NK-92 (cell line): Measurements from ENCODE around the gene RTP2.

Experiments used
- DNase-seq: peaks from one replicate; lab custom pipeline; 2025; ENCODE audit not compliant: unreplicated experiment; lab: John Stamatoyannopoulos, UW

Gene RTP2

GRCh38 chr3:187739094-187739560 lies 36.8 kb upstream of the RTP2 start:
- no peak for DNase-seq

DNA sequence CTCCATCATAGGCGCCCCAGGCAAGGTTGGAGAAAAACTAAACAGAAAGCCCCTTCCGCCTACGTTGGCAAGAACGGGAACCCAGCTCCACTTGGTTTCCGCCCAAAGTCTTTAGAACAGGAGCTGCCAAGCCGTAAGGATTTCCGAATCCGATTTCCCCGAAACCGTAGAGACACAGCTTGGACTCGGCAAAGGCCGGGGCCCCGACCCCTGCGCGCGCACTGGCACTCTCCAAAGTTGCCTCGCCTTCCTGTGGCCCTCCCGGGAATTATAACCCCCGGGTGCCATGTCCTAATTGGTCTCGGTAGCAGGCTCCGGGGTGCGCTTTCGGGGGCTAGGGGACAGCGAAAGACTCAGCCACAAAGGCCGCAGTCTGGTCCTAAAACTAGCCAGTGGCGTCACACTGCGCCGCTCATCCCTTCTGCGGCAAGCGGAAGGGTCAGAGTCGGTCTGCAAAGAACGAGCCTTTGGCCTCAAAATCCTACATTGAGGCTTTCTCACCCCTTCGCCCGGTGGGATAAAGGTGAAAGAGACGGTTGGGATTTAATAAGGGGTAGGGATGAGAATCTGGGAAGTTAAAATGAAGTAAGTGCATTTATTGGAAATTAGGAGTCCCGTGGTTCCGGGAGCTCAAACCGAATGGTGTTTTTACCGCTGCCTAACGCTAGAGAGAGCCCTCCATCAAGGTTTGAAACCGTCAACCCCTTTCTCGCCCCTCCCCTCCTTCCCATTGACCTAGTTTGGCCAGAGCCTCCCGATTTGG lies 36.2 kb upstream of the RTP2 start:
- DNase-seq, result no peak

GRCh38 chr3:187738071-187738330 lies 35.6 kb upstream of the RTP2 start:
- DNase-seq, result no peak

GRCh38 chr3:187737368-187738070 lies 35.2 kb upstream of the RTP2 start:
- DNase-seq, result no peak

GRCh38 chr3:187737006-187737367 lies 34.6 kb upstream of the RTP2 start:
- DNase-seq, result no peak

DNA sequence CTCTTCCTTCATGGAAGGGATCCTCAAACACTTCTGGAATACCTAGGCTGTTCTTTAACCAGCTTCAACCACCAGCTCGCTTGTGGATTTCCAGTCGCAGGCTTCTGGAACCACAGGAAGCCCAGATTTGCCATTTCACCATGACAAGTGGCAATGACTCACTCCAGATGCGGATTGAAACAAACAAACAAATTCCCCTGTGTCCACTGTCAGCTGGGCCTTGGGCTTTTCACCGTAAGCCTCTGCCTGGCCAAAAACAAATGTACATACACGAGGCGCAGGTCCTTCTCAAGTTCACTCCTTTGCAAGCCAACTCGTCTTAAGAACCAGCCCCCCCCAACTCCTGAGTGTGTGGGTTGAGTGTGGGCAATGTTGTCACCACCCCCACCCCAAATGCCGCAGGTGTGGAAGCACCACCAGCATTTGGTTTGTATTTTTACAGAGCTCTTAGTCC lies 34.1 kb upstream of the RTP2 start:
- no peak for DNase-seq

DNA sequence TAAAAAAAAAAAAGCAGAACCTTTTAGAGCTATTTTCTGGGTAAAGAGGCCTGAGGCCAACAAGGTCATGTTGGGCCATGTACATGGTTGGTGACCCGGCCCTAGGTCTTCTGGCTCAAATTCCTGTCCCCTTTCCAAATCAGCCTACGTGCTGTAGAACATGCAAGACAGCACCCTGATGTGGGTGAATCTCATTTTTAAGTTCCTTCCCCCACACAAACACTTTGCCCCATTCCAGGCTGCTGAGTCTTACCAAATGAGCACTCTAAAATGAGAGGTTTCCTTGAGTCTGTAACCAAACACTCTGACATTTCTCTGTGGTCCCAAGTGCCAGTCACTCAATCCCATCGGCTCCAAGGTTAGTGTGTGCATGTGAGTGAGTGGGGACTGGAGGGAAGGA lies 33.5 kb upstream of the RTP2 start:
- no peak for DNase-seq

- no peak for DNase-seq
Observed at GRCh38 chr3:187735383-187735782, 33.0 kb upstream of the RTP2 start.

- DNase-seq, result no peak
Observed at GRCh38 chr3:187734841-187735240, 32.5 kb upstream of the RTP2 start.

GRCh38 chr3:187733371-187733770 lies 31.0 kb upstream of the RTP2 start:
- DNase-seq, result no peak

- no peak for DNase-seq
Observed at GRCh38 chr3:187729598-187729997, 27.2 kb upstream of the RTP2 start.

GRCh38 chr3:187728940-187729583 lies 26.7 kb upstream of the RTP2 start:
- DNase-seq, result no peak

DNA sequence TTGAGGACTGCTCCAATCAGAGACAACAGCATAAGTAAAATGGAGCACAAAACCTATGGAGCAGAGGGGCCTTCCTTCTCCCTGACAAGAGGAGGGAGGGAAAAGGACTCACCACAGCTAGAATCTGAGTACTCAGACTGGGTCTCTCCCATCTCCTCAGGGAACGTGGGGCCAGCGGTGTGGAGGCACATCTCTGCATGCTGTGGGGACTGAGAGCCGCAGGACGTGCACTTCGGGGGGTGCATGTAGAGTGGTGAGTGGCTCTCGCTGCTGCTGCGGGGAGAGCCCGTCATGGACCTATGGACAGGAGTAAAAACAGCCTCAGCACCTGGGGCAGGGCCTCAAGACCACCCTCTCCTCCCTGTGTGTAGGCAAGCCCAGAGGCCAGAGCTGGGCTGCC lies 25.9 kb upstream of the RTP2 start:
- no peak for DNase-seq

GRCh38 chr3:187726564-187726963 lies 24.2 kb upstream of the RTP2 start:
- no peak for DNase-seq

DNA sequence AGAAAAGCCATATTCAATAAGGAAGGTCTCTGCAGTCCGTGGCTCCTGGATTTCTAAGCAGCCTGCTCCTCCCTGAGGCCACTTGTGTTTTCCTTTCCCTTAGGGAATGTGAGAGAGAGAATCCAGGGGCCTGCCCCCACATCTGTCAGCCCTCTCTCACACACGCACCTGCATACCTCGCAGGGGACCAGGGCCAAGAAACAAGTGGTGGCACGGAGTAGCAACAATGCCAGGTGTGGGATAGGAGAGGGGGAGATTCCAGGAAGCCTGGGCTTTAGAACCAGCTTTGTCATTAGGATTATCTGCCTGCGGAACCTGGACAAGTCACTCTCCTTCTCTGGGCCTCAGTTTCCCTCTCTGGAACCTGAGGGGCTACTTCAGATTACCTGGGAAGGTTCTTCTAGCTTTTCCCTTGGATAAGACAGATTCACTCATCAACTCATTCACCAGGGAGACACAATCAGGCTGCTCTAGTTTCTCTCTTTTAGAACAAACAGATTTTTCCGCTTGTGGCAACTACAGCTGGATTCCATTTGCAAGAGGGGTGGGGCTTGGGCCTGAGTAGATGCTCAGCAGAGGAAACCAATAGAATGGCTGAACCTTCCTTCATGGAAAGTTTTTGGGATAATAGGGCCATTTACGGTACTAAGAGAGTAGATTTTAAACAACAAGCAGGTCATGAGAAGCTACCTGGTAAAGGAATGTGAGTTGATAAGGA lies 23.5 kb upstream of the RTP2 start:
- no peak for DNase-seq

DNA sequence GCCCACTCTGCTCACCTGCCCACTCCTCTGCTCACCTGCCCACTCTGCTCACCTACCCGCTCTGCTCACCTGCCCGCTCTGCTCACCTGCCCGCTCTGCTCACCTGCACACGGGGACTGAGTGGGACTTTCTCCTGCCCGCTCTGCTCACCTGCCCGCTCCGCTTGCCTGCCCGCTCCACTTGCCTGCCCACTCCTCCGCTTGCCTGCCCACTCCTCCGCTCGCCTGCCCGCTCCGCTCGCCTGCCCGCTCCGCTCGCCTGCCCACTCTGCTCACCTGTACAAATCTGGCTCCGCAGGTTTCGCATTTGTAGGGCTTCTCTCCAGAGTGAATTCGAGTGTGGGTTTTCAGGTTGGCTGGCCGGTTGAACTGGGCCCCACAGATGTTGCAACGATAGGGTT lies 22.9 kb upstream of the RTP2 start:
- DNase-seq, result no peak

DNA sequence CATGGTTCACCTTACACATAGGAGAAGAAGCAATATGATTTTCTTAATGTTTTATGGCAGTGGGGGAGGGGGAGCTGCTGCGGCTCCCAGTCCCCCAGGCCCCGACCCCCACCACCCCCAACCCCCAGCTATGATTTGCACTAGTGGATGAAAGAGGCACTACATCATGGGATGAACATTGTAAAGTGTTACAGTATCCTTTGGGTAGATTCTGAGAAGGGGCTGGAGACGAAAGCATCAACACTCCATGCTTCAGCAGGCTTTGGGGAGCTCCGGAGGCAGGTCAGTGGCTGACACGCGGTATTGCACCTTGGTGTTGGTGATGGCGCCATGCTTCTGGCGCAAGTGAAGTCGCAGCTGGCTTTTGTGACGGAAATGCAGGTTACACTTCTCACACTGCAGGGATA lies 19.9 kb upstream of the RTP2 start:
- DNase-seq, result no peak

DNA sequence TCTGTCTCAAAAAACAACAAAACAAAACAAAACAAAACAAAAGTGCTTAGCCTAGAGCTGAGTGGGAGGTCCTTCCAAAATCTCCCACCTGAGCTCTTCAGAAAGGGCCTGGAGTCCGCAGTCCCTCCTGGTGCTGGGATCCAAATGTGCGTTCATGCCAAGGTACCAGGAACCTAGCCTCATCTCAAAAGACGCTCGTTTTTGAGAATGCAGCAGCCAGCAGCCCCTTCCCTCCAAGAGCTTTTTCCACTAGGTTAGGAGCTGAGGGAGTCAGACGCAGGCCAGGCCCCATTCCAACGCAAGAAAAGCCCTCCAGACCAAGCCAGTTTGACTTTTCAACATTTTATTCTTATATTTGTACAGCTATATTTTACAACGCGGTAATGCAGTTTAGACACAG lies 18.7 kb upstream of the RTP2 start:
- no peak for DNase-seq

GRCh38 chr3:187720337-187720670 lies 17.9 kb upstream of the RTP2 start:
- no peak for DNase-seq

- DNase-seq, result no peak
Observed at GRCh38 chr3:187719628-187720336, 17.4 kb upstream of the RTP2 start.

DNA sequence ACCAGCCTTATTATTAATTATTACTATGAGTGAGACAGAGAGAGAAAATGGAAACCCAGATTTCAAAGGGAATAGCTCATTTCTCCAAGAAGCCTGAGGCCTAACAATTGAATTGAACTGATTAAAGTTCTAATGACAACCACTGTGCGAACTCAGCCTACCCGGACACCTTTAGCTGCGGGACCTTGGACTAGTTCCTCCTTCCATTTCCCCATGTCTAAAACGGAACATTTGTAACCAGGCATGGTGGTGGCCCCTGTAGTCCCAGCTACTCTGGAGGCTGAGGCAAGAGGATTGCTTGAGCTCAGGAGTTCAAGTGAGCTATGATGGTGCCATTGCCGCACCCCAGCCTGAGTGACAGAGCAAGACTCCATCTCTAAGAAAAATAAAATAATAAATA lies 16.4 kb upstream of the RTP2 start:
- DNase-seq, result no peak
